ENCODE data around the gene TMEM17.

Gene TMEM17

GRCh38 chr2:62498739-62499138 is 7.3 kb downstream of the TMEM17 start:
- DNase-seq (ENCODE audit: low read depth) = no peak
- no peak for TF ChIP-seq CTCF (IDR thresholded peaks at IDR 0.05; ENCODE audit: low read length, missing control alignments)
- no peak overlapping the region for H3K4me3 ChIP-seq (replicated peaks; ENCODE audit: low read depth, low read length)

- DNase-seq (ENCODE audit: low read depth) = no peak
- H3K4me3 ChIP-seq (replicated peaks; ENCODE audit: low read depth, low read length) = no peak overlapping the region
- TF ChIP-seq CTCF (IDR thresholded peaks at IDR 0.05; ENCODE audit: low read length, missing control alignments) = no peak
Observed at GRCh38 chr2:62495761-62496160, 10.2 kb downstream of the TMEM17 start.

- no peak overlapping the region for H3K4me3 ChIP-seq (replicated peaks; ENCODE audit: low read depth, low read length)
- no peak for DNase-seq (ENCODE audit: low read depth)
- no peak for TF ChIP-seq CTCF (IDR thresholded peaks at IDR 0.05; ENCODE audit: low read length, missing control alignments)
Observed at GRCh38 chr2:62492048-62492447, 13.9 kb downstream of the TMEM17 start.

- no peak for TF ChIP-seq CTCF (IDR thresholded peaks at IDR 0.05; ENCODE audit: low read length, missing control alignments)
- no peak for DNase-seq (ENCODE audit: low read depth)
- H3K4me3 ChIP-seq (replicated peaks; ENCODE audit: low read depth, low read length) = no peak overlapping the region
Observed at GRCh38 chr2:62489702-62490101, 16.3 kb downstream of the TMEM17 start.

- no peak overlapping the region for H3K4me3 ChIP-seq (replicated peaks; ENCODE audit: low read depth, low read length)
- no peak for TF ChIP-seq CTCF (IDR thresholded peaks at IDR 0.05; ENCODE audit: low read length, missing control alignments)
- peak; percentile 36 for DNase-seq (ENCODE audit: low read depth)
Observed at GRCh38 chr2:62489162-62489561, 16.8 kb downstream of the TMEM17 start.

- DNase-seq (ENCODE audit: low read depth) = no peak
- no peak overlapping the region for H3K4me3 ChIP-seq (replicated peaks; ENCODE audit: low read depth, low read length)
- TF ChIP-seq CTCF (IDR thresholded peaks at IDR 0.05; ENCODE audit: low read length, missing control alignments) = no peak
Observed at GRCh38 chr2:62486439-62486765, 19.6 kb downstream of the TMEM17 start.

- H3K4me3 ChIP-seq (replicated peaks; ENCODE audit: low read depth, low read length) = no peak overlapping the region
- DNase-seq (ENCODE audit: low read depth) = peak; percentile 23
- no peak for TF ChIP-seq CTCF (IDR thresholded peaks at IDR 0.05; ENCODE audit: low read length, missing control alignments)
Observed at GRCh38 chr2:62485761-62486438, 20.1 kb downstream of the TMEM17 start.

All from fibroblast of pulmonary artery (primary cell).